ENCODE measurements around the gene CXCL8. TPM values are rescaled to one million over a fixed set of nuclear protein-coding genes. Genes with fewer than 3 reads are reported as not detected.

Gene CXCL8
- polyA plus RNA-seq, 2 of the 4 experiments (the other 2 are of a cell fraction) = 4.4 to 57.2 TPM

- Histone ChIP-seq H3K4me3 (no peak overlapping the region), H3K4me2 (no peak overlapping the region), H3K9me3 (0 out of 3 replicates have a peak, but pooled peaks cover 3% of the 10 kb centered on the region), H3K27ac (peak overlapping the region in 1 of 2 experiments; percentile 59; a peak in 3 of 6 replicates), H3K4me1 (peaks cover 13% of the 10 kb centered on the region)
- no peak for TF ChIP-seq MYC (IDR thresholded peaks at IDR 0.05; ENCODE audit: borderline replicate concordance, low read length)
- no peak for TF ChIP-seq JUN (IDR thresholded peaks at IDR 0.05)
- TF ChIP-seq JUNB (IDR thresholded peaks at IDR 0.05) = no peak
- TF ChIP-seq KDM1A (IDR thresholded peaks at IDR 0.05; ENCODE audit: low read depth) = no peak
- no peak for TF ChIP-seq HEYL (CRISPR knock-in tag; IDR thresholded peaks at IDR 0.05)
- no peak for TF ChIP-seq HOXB5 (CRISPR knock-in tag; IDR thresholded peaks at IDR 0.05)
- no peak for TF ChIP-seq EP300 (IDR thresholded peaks at IDR 0.05)
- no peak for TF ChIP-seq CBX2 (IDR thresholded peaks at IDR 0.05; ENCODE audit: borderline replicate concordance, low read depth)
- no peak for TF ChIP-seq PBX3 (IDR thresholded peaks at IDR 0.05)
- no peak for FAIRE-seq
- DNase-seq (ENCODE audit: low read depth in 1 of 2, low spot score in 1 of 2) = no peak
- ChIA-PET CTCF (interaction anchor here (0.9 to 2.0 kb wide), 6 partner anchors 9 to 402 kb away, joined by 3 to 8 read pairs (median 3); no protein-coding TSS in a partner anchor), POLR2A (no interaction called here)
- 90% methylated on average over 2 of the region's 2 CpGs for WGBS (ENCODE audit: missing lambda C conversion rate)
- ATAC-seq = no peak
Measured at GRCh38 chr4:73698217-73698616, 42.2 kb upstream of the CXCL8 start.

GRCh38 chr4:73701116-73701515, 39.3 kb upstream of the CXCL8 start:
- H3K4me3 ChIP-seq = no peak overlapping the region
- peaks cover 39% of the 10 kb centered on the region for H3K4me1 ChIP-seq
- 80% methylated on average over 5 of the region's 5 CpGs for WGBS (ENCODE audit: missing lambda C conversion rate)
- ChIA-PET CTCF (interaction anchor here (0.7 to 1.7 kb wide), 2 partner anchors 15 to 163 kb away, joined by 3 read pairs; no protein-coding TSS in a partner anchor), POLR2A (no interaction called here)
- H3K9me3 ChIP-seq = 0 out of 3 replicates have a peak, but pooled peaks cover 3% of the 10 kb centered on the region
- no peak for ATAC-seq
- H3K4me2 ChIP-seq = no peak overlapping the region
- TF ChIP-seq RCOR1 (IDR thresholded peaks at IDR 0.05; ENCODE audit: low read depth, low read length) (no peak), HMGXB4 (CRISPR knock-in tag; IDR thresholded peaks at IDR 0.05; ENCODE audit: borderline replicate concordance) (no peak), FOSB (CRISPR knock-in tag; IDR thresholded peaks at IDR 0.05) (no peak), HOXA7 (CRISPR knock-in tag; IDR thresholded peaks at IDR 0.05) (no peak), MAFK (IDR thresholded peaks at IDR 0.05; ENCODE audit: partially characterized antibody) (no peak), FOXS1 (CRISPR knock-in tag; IDR thresholded peaks at IDR 0.05) (no peak), ESRRA (IDR thresholded peaks at IDR 0.05; ENCODE audit: borderline replicate concordance, low read length) (no peak), JUN (IDR thresholded peaks at IDR 0.05) (no peak), CTCF (IDR thresholded peaks at IDR 0.05) (no peak), RAD21 (conservative IDR thresholded peaks at IDR 0.05 in 1 of 2, IDR thresholded peaks at IDR 0.05 in 1 of 2) (no peak), RFX5 (IDR thresholded peaks at IDR 0.05) (no peak)
- DNase-seq (ENCODE audit: low read depth in 1 of 2, low spot score in 1 of 2) = no peak
- no peak for FAIRE-seq
- H3K27ac ChIP-seq = peak overlapping the region in 1 of 2 experiments; percentile 73; a peak in 3 of 6 replicates

Measured in A549 (cell line).